SH-SY5Y (cell line): Measurements from ENCODE around the gene DOCK9.

ENCODE experiments used
- GATA2 ChIP-seq: IDR thresholded peaks from 2 replicates; pipeline ENCODE4 v1.6.1; 2011; ENCODE audit warnings: mild to moderate bottlenecking, low read depth, low read length
- GATA3 ChIP-seq: IDR thresholded peaks from 2 replicates; pipeline ENCODE4 v1.6.1; 2011; ENCODE audit warnings: low read depth, mild to moderate bottlenecking, low read length, moderate library complexity

Gene DOCK9

GRCh38 chr13:98801626-98802418, 176.0 kb downstream of the DOCK9 start:
- TF ChIP-seq GATA2 = no peak
- no peak for TF ChIP-seq GATA3

DNA sequence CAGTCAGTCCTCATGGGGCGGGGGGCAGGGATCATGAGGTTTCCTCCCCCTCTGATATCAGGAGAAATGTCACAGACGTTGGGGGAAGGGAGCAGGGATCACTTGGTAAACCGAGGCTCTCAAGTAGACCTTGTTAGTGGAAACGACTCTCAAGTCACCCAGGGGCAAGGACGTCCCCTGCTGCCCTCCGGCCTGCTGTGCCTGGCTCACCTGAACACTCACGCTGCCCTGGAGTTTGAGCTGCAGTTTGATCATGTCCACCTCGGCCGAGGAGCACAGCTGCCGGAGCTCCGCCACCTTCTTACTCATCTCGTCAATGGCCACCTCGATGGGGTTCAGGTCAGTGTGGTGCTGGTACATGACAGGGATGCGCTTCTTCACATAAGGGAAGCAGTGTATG, 177.8 kb downstream of the DOCK9 start:
- no peak for TF ChIP-seq GATA2
- no peak for TF ChIP-seq GATA3

- no peak for TF ChIP-seq GATA2
- TF ChIP-seq GATA3 = no peak
Measured at GRCh38 chr13:98798849-98799645, 178.8 kb downstream of the DOCK9 start.

GRCh38 chr13:98797456-98797855, 180.4 kb downstream of the DOCK9 start:
- TF ChIP-seq GATA2 (no peak), GATA3 (no peak)

- TF ChIP-seq GATA2 (no peak), GATA3 (no peak)
Measured at GRCh38 chr13:98796798-98797197, 181.1 kb downstream of the DOCK9 start.

DNA sequence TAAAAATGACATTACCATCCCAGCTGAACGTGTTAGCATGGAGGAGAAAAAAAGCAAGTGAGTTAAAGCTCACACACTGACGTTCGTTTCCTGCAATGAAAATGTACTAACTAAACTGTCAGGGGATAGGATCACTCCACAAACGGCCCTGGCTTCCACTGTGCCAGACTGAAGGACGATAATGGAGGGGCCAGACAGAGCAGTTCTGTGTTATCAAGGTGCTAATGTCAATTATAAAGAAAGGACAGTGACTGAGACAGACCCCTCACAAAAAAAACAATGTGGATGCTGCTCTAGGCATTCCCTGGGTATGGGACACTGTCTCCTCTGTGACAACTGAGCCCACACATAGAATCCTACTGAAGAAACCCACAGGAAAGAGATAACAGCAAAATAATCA, 181.7 kb downstream of the DOCK9 start:
- TF ChIP-seq GATA2 (no peak), GATA3 (no peak)

DNA sequence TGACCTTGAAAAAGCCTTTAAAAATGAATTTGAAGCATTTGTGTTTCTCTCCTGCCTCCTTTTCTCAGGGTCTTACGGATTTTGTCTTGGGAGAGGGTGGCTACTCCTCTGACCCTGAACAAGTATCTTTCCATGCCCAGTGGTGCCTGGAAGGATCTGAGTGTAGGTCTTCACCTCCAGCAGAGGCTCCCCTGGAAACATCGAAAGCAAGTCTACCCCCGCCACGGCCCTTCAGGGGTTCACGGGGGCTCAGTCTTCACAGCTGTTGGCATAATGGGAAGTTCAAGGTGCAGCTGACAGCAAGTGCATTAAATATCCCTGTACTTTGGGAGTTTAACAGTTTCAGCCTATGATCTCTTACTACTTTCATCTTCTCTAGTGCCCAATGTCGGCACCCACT, 182.6 kb downstream of the DOCK9 start:
- TF ChIP-seq GATA2 (no peak), GATA3 (no peak)

- TF ChIP-seq GATA2 = no peak
- no peak for TF ChIP-seq GATA3
Measured at GRCh38 chr13:98794498-98794897, 183.4 kb downstream of the DOCK9 start.

GRCh38 chr13:98792785-98793495, 184.9 kb downstream of the DOCK9 start:
- TF ChIP-seq GATA2 (no peak), GATA3 (no peak)

- no peak for TF ChIP-seq GATA3
- TF ChIP-seq GATA2 = no peak
Measured at GRCh38 chr13:98792321-98792720, 185.5 kb downstream of the DOCK9 start.

GRCh38 chr13:98791611-98792010, 186.3 kb downstream of the DOCK9 start:
- TF ChIP-seq GATA2 (no peak), GATA3 (no peak)

DNA sequence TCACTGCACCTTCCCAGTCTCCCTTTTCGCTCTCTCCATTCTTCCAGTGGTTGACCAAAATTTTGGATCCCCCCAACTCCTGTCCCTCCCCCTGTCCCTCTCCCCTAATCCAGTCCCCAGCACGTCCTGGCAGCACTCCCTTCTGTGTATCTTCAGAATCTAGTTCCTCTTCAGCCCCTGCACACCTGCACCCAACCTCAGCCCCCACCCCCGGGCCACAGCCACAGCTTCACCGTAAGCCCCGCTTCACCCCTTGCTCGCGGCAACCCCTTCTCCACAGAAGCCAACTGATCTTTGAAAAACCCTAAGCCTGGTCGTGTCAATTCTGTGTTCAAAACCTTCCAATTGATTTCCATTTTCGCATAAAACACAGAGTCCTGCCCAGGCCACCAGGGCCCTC, 189.9 kb downstream of the DOCK9 start:
- TF ChIP-seq GATA3 (no peak), GATA2 (no peak)

- TF ChIP-seq GATA3 (no peak), GATA2 (no peak)
Measured at GRCh38 chr13:98787173-98787572, 190.7 kb downstream of the DOCK9 start.

GRCh38 chr13:98786023-98786422, 191.8 kb downstream of the DOCK9 start:
- TF ChIP-seq GATA2 = no peak
- no peak for TF ChIP-seq GATA3

DNA sequence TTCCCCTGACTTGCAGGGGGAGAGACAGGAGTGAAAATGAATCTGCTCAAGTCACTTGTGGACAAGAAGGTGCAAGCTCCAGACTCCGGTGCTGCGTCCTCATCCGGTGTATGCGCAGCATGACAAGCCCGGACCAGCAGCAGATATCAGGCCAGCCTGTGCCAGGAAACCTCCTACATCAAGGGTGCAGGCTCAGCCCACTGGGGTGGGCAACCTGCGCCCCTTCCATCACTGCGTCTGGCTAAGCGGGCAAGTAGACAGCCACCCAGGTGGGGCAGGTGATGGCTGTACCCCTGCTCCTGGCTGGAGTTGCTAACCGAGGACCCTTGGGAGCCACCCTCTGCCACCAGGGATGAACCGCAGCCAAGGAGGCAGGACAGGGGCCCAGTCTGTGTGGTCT, 192.5 kb downstream of the DOCK9 start:
- TF ChIP-seq GATA3 (no peak), GATA2 (no peak)

GRCh38 chr13:98784666-98785065, 193.2 kb downstream of the DOCK9 start:
- no peak for TF ChIP-seq GATA2
- TF ChIP-seq GATA3 = no peak
